Stomach (tissue), 9 donors: ENCODE results near the gene MCOLN1. TPM values are rescaled to one million over a fixed set of nuclear protein-coding genes. Genes with fewer than 3 reads are reported as not detected.

Experiments
- DNase-seq, 2 donors: peaks; one replicate each; pipeline versions ENCODE4 v3.0.0 to v3.0.0-alpha.2; 2013 to 2019
- H3K27ac ChIP-seq, 5 donors: fragments of 200-600 bp in 4 of 5; sonication (generic) in 4 of 5; one replicate each; pipeline ENCODE4 v1.5.1; 2013 to 2019; ENCODE audit warnings: mild to moderate bottlenecking in 1 of 5, moderate library complexity in 1 of 5
- H3K27me3 ChIP-seq, 3 donors: fragments of 200-600 bp; sonication (generic); one replicate each; pipeline ENCODE4 v1.5.1; 2017 to 2019; ENCODE audit warnings: mixed run types in 1 of 3
- H3K36me3 ChIP-seq, 4 donors: fragments of 200-600 bp; sonication (generic); 1 replicate in 3 of 4; 2 replicates in 1 of 4; pipeline ENCODE4 v1.5.1; 2016 to 2019
- H3K4me1 ChIP-seq, 4 donors: fragments of 200-600 bp; sonication (generic); one replicate each; pipeline ENCODE4 v1.5.1; 2016 to 2019
- H3K4me3 ChIP-seq, 4 donors: fragments of 200-600 bp; sonication (generic) in 3 of 4; one replicate each; pipeline ENCODE4 v1.5.1; 2016 to 2019; ENCODE audit warnings: mild to moderate bottlenecking in 1 of 4
- H3K9me3 ChIP-seq, 4 donors: fragments of 200-600 bp; sonication (generic); one replicate each; pipeline ENCODE4 v1.5.1; 2016 to 2019
- EP300 ChIP-seq: sonication (generic); formaldehyde crosslinking; IDR thresholded peaks from one replicate; pipeline ENCODE4 v1.6.1; 2017; ENCODE audit warnings: antibody characterized with exemption
- POLR2A ChIP-seq, 4 donors: fragments of 450-650 bp; IDR thresholded peaks; one replicate each; pipeline ENCODE4 v1.6.1; 2016; ENCODE audit warnings: antibody characterized with exemption in 4 of 4, control low read depth in 2 of 4, mild to moderate bottlenecking in 1 of 4, moderate library complexity in 1 of 4
- POLR2AphosphoS5 ChIP-seq, 3 donors: sonication (generic); formaldehyde crosslinking; IDR thresholded peaks; one replicate each; pipeline ENCODE4 v1.6.1; 2016; ENCODE audit warnings: antibody characterized with exemption in 3 of 3
- WGBS, 5 donors: extraction: QIAGEN DNeasy Blood & Tissue Kit in 3 of 5; methylation state at CpG; one replicate each; pipeline versions ENCODE4 v1.1.5 to v1.1.7; 2013 to 2018; 5-methylcytosine and 5-hydroxymethylcytosine counted together
- intact Hi-C: fragments of 100-400 bp; cut with DNase I; formaldehyde crosslinking; loops from one replicate; pipeline ENCODE4 v1.15.1; 2023; ENCODE audit warnings: low total_unique reads
- polyA plus RNA-seq, 3 donors: library from polyadenylated mRNA; stranded (reverse); fragments of 200-250 nt; gene quantifications; one replicate each; pipeline ENCODE4 v1.2.3, GENCODE V29; 2013
- total RNA-seq, 5 donors: library from RNA; depleted of rRNA; stranded (reverse); fragments of >200 nt; gene quantifications; one replicate each; pipeline versions ENCODE4 v1.1.0 to v1.2.3, GENCODE V29; 2014 to 2016
- TF ChIP-seq, protein P1 (sequence below), 7 experiments: fragments of 450-650 bp in 4 of 7; fragments of 200-600 bp in 3 of 7; sonication (generic) in 3 of 7; IDR thresholded peaks; one replicate each; pipeline ENCODE4 v1.5.1; 2016 to 2019; ENCODE audit warnings: antibody characterized with exemption in 7 of 7, control low read depth in 2 of 7, mild to moderate bottlenecking in 1 of 7
- donor health status: healthy with polysubstance abuse.
- donor health status: Bipolar disorder and iron deficiency.
- donor health status: healthy.

The MCOLN1 gene
- total and polyA plus RNA-seq, 8 donors: 5.1 to 56.6 (median 18.7) TPM

DNA sequence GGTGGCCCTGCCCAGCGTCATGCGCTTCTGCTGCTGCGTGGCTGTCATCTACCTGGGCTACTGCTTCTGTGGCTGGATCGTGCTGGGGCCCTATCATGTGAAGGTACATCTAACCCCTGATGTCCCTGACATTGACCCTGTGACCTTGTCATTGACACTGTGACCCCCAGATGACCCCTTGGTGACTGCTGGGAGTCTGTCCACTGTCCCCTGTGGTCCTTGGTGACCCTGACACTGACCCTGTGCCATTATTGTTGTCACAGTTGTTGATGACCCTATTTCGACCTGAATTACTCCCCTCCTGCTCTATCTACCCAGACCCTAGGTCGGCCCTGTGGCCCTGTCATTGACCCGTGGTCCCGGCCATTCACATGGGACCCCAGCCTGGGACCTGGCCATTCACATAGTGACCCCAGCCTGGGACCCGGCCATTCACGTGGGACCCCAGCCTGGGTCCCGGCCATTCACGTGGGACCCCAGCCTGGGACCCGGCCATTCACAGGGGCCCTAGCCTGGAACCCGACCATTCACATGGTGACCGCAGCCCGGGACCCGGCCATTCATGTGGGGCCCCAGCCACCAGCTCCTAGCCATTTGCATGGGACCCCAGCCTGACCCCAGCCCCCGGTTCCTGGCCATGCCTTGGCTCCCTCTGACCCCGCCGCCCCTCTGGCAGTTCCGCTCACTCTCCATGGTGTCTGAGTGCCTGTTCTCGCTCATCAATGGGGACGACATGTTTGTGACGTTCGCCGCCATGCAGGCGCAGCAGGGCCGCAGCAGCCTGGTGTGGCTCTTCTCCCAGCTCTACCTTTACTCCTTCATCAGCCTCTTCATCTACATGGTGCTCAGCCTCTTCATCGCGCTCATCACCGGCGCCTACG is 7.4 kb downstream of the MCOLN1 start:
- no peak for TF ChIP-seq POLR2A (IDR thresholded peaks at IDR 0.05)
- TF ChIP-seq POLR2AphosphoS5 (IDR thresholded peaks at IDR 0.05): no peak
- TF ChIP-seq, protein P1, sequence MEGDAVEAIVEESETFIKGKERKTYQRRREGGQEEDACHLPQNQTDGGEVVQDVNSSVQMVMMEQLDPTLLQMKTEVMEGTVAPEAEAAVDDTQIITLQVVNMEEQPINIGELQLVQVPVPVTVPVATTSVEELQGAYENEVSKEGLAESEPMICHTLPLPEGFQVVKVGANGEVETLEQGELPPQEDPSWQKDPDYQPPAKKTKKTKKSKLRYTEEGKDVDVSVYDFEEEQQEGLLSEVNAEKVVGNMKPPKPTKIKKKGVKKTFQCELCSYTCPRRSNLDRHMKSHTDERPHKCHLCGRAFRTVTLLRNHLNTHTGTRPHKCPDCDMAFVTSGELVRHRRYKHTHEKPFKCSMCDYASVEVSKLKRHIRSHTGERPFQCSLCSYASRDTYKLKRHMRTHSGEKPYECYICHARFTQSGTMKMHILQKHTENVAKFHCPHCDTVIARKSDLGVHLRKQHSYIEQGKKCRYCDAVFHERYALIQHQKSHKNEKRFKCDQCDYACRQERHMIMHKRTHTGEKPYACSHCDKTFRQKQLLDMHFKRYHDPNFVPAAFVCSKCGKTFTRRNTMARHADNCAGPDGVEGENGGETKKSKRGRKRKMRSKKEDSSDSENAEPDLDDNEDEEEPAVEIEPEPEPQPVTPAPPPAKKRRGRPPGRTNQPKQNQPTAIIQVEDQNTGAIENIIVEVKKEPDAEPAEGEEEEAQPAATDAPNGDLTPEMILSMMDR (IDR thresholded peaks at IDR 0.05): no peak
- no peak for TF ChIP-seq EP300
- 93 to 96% (median 96%) methylated on average over 23 to 33 of the region's 33 CpGs for WGBS, 5 donors
- Histone ChIP-seq H3K4me3 (no peak overlapping the region), H3K27me3 (no peaks in the 10 kb centered on the region), H3K27ac (no peak overlapping the region), H3K4me1 (peaks cover 0 to 22% (median 12%) of the 10 kb centered on the region in 4 donors), H3K9me3 (no peaks in the 10 kb centered on the region), H3K36me3 (peaks cover 15 to 74% (median 66%) of the 10 kb centered on the region in 4 donors)
- no peak for DNase-seq
- intact Hi-C loops: no loop called here

GRCh38 chr19:7533281-7533885 is 11.0 kb downstream of the MCOLN1 start:
- intact Hi-C loops: no loop called here
- peaks cover 17 to 54% (median 46%) of the 10 kb centered on the region in 4 donors for H3K36me3 ChIP-seq
- H3K9me3 ChIP-seq: no peaks in the 10 kb centered on the region
- peak overlapping the region; percentile 77 to 82 (median 80) for H3K4me3 ChIP-seq
- DNase-seq: peak; percentile 61 to 85
- H3K27ac ChIP-seq: peak overlapping the region; percentile 92 to 94 (median 92)
- H3K4me1 ChIP-seq: peaks cover 7 to 31% (median 25%) of the 10 kb centered on the region in 4 donors
- WGBS, 5 donors: 21 to 32% (median 24%) methylated on average over 24 to 30 of the region's 30 CpGs
- H3K27me3 ChIP-seq: no peaks in the 10 kb centered on the region
- TF ChIP-seq EP300 (no peak), POLR2A (IDR thresholded peaks at IDR 0.05) (no peak), POLR2AphosphoS5 (IDR thresholded peaks at IDR 0.05) (no peak)
- TF ChIP-seq, protein P1 (IDR thresholded peaks at IDR 0.05): no peak

GRCh38 chr19:7533925-7534480 is 11.6 kb downstream of the MCOLN1 start:
- TF ChIP-seq POLR2AphosphoS5 (IDR thresholded peaks at IDR 0.05): peak; percentile 65 to 94 (median 88)
- TF ChIP-seq EP300: no peak
- H3K36me3 ChIP-seq: peaks cover 23 to 54% (median 46%) of the 10 kb centered on the region in 4 donors
- H3K27me3 ChIP-seq: no peaks in the 10 kb centered on the region
- intact Hi-C loops: no loop called here
- H3K4me3 ChIP-seq: peak overlapping the region; percentile 77 to 82 (median 80)
- no peaks in the 10 kb centered on the region for H3K9me3 ChIP-seq
- peak overlapping the region; percentile 92 to 94 (median 92) for H3K27ac ChIP-seq
- peaks cover 7 to 31% (median 25%) of the 10 kb centered on the region in 4 donors for H3K4me1 ChIP-seq
- WGBS, 5 donors: 0 to 1% (median 0%) methylated on average over 21 to 41 of the region's 41 CpGs
- DNase-seq: peak; percentile 88 to 97

GRCh38 chr19:7534531-7535046 is 12.2 kb downstream of the MCOLN1 start:
- DNase-seq: peak; percentile 40 to 89
- Histone ChIP-seq H3K27me3 (no peaks in the 10 kb centered on the region), H3K36me3 (peaks cover 23 to 54% (median 46%) of the 10 kb centered on the region in 4 donors), H3K9me3 (no peaks in the 10 kb centered on the region), H3K27ac (peak overlapping the region; percentile 92 to 94 (median 92)), H3K4me3 (peak overlapping the region; percentile 77 to 82 (median 80)), H3K4me1 (peaks cover 7 to 31% (median 25%) of the 10 kb centered on the region in 4 donors)
- WGBS, 5 donors: 0% methylated on average over 9 to 27 of the region's 27 CpGs
- no peak for TF ChIP-seq POLR2A (IDR thresholded peaks at IDR 0.05)
- TF ChIP-seq EP300: no peak
- TF ChIP-seq, protein P1 (IDR thresholded peaks at IDR 0.05): no peak
- TF ChIP-seq POLR2AphosphoS5 (IDR thresholded peaks at IDR 0.05): no peak
- intact Hi-C loops: no loop called here
